Liver (tissue), 9 donors: ENCODE results near the gene LRGUK. TPM values are rescaled to one million over a fixed set of nuclear protein-coding genes. Genes with fewer than 3 reads are reported as not detected.

Source experiments
- DNase-seq: peaks from one replicate; pipeline ENCODE4 v3.0.0-alpha.2; 2017; ENCODE audit warnings: low spot score
- H3K27ac ChIP-seq, 2 donors: one replicate each; pipeline ENCODE4 v1.7.0; 2013; ENCODE audit warnings: inconsistent platforms in 2 of 2, low read length in 2 of 2, control low read depth in 1 of 2, low read depth in 1 of 2, mild to moderate bottlenecking in 1 of 2
- H3K27me3 ChIP-seq, 4 donors: one replicate each; pipeline versions ENCODE4 v1.6.1 to v1.7.0; 2013; ENCODE audit warnings: low read length in 3 of 4, inconsistent platforms in 1 of 4, mild to moderate bottlenecking in 1 of 4, moderate library complexity in 1 of 4; ENCODE audit not compliant: control insufficient read depth in 4 of 4, insufficient read depth in 4 of 4
- H3K36me3 ChIP-seq, 4 donors: one replicate each; pipeline versions ENCODE4 v1.6.1 to v1.7.0; 2013; ENCODE audit warnings: low read length in 3 of 4, mild to moderate bottlenecking in 3 of 4, low read depth in 1 of 4, moderate library complexity in 1 of 4; ENCODE audit not compliant: control insufficient read depth in 4 of 4, insufficient read depth in 3 of 4
- H3K4me1 ChIP-seq, 4 donors: one replicate each; pipeline versions ENCODE4 v1.6.1 to v1.7.0; 2013; ENCODE audit warnings: low read length in 3 of 4, mild to moderate bottlenecking in 3 of 4, moderate library complexity in 1 of 4; ENCODE audit not compliant: control insufficient read depth in 4 of 4, insufficient read depth in 4 of 4
- H3K4me3 ChIP-seq, 3 donors: one replicate each; pipeline versions ENCODE4 v1.6.1 to v1.7.0; 2013; ENCODE audit warnings: low read length in 3 of 3, control low read depth in 1 of 3, low read depth in 1 of 3, mild to moderate bottlenecking in 1 of 3
- H3K9ac ChIP-seq, 2 donors: one replicate each; pipeline ENCODE4 v1.7.0; 2013; ENCODE audit warnings: low read length in 2 of 2, mild to moderate bottlenecking in 2 of 2, moderate library complexity in 2 of 2, control low read depth in 1 of 2, low read depth in 1 of 2
- H3K9me3 ChIP-seq, 4 donors: one replicate each; pipeline versions ENCODE4 v1.6.1 to v1.7.0; 2013; ENCODE audit warnings: low read length in 3 of 4; ENCODE audit not compliant: control insufficient read depth in 4 of 4
- ATF3 ChIP-seq: IDR thresholded peaks from 2 replicates; pipeline ENCODE4 v1.6.1; 2016; ENCODE audit warnings: antibody characterized with exemption
- FOXA1 ChIP-seq: IDR thresholded peaks from 2 replicates; pipeline ENCODE4 v1.6.1; 2016; ENCODE audit warnings: antibody characterized with exemption
- FOXA2 ChIP-seq: IDR thresholded peaks from 2 replicates; pipeline ENCODE4 v1.6.1; 2016; ENCODE audit warnings: antibody characterized with exemption
- GABPA ChIP-seq, 2 donors: IDR thresholded peaks in 1 of 2; conservative IDR thresholded peaks in 1 of 2; 2 replicates each; pipeline ENCODE4 v1.6.1; 2016; ENCODE audit warnings: antibody characterized with exemption in 2 of 2, mild to moderate bottlenecking in 1 of 2, moderate library complexity in 1 of 2
- HNF4A ChIP-seq, 2 donors: conservative IDR thresholded peaks; 2 replicates each; pipeline ENCODE4 v1.6.1; 2016; ENCODE audit warnings: antibody characterized with exemption in 2 of 2, mild to moderate bottlenecking in 2 of 2
- HNF4G ChIP-seq: IDR thresholded peaks from 2 replicates; pipeline ENCODE4 v1.6.1; 2016; ENCODE audit warnings: antibody characterized with exemption
- JUND ChIP-seq, 2 donors: IDR thresholded peaks; 2 replicates each; pipeline ENCODE4 v1.6.1; 2016; ENCODE audit warnings: antibody characterized with exemption in 2 of 2
- NR2F2 ChIP-seq: IDR thresholded peaks from 2 replicates; pipeline ENCODE4 v1.6.1; 2016; ENCODE audit warnings: antibody characterized with exemption
- REST ChIP-seq: IDR thresholded peaks from 2 replicates; pipeline ENCODE4 v1.6.1; 2016; ENCODE audit warnings: antibody characterized with exemption, mild to moderate bottlenecking
- RXRA ChIP-seq, 2 donors: IDR thresholded peaks; 2 replicates each; pipeline ENCODE4 v1.6.1; 2017 to 2018; ENCODE audit warnings: antibody characterized with exemption in 2 of 2, mild to moderate bottlenecking in 1 of 2
- SP1 ChIP-seq: IDR thresholded peaks from 2 replicates; pipeline ENCODE4 v1.6.1; 2018; ENCODE audit warnings: antibody characterized with exemption, mild to moderate bottlenecking
- TAF1 ChIP-seq: conservative IDR thresholded peaks from 2 replicates; pipeline ENCODE4 v1.6.1; 2016; ENCODE audit warnings: antibody characterized with exemption, mild to moderate bottlenecking
- YY1 ChIP-seq: IDR thresholded peaks from 2 replicates; pipeline ENCODE4 v1.6.1; 2016; ENCODE audit warnings: antibody characterized with exemption, mild to moderate bottlenecking
- WGBS: extraction: QIAGEN DNeasy Blood & Tissue Kit; methylation state at CpG from one replicate; pipeline ENCODE4 v1.1.7; 2013; 5-methylcytosine and 5-hydroxymethylcytosine counted together
- polyA plus RNA-seq, 2 donors: library from polyadenylated mRNA; stranded (reverse) in 1 of 2; unstranded in 1 of 2; fragments of 200-250 nt in 1 of 2; fragments of >200 nt in 1 of 2; fragmentation: Nextera tagmentation in 1 of 2; extraction: Ambion mirVana in 1 of 2; gene quantifications; one replicate each; pipeline versions ENCODE4 v1.2.1 to v1.2.3, GENCODE V29; 2013 to 2015
- total RNA-seq, 2 donors: library from RNA; depleted of rRNA; stranded (reverse); fragments of >200 nt; gene quantifications; one replicate each; pipeline ENCODE4 v1.2.3, GENCODE V29; 2014
- TF ChIP-seq, protein P1 (sequence below): fragments of 150-350 bp; IDR thresholded peaks from 2 replicates; pipeline ENCODE4 v1.5.1; 2017; ENCODE audit warnings: improper control_type of control experiment, low read depth, low read length; ENCODE audit not compliant: missing input control
- TF ChIP-seq, protein P2 (sequence below): IDR thresholded peaks from 2 replicates; pipeline ENCODE4 v1.6.1; 2016; ENCODE audit warnings: antibody characterized with exemption
- TF ChIP-seq, protein P3 (sequence below): IDR thresholded peaks from 2 replicates; pipeline ENCODE4 v1.6.1; 2016; ENCODE audit warnings: antibody characterized with exemption
- donor health status: healthy.
- donor health status: healthy.
- donor health status: healthy.
- donor health status: healthy.
- donor health status: healthy.

LRGUK gene
- total and polyA plus RNA-seq, 4 donors: 0.03 to 0.50 (median 0.12) TPM

- TF ChIP-seq REST: no peak
- TF ChIP-seq, protein P1, sequence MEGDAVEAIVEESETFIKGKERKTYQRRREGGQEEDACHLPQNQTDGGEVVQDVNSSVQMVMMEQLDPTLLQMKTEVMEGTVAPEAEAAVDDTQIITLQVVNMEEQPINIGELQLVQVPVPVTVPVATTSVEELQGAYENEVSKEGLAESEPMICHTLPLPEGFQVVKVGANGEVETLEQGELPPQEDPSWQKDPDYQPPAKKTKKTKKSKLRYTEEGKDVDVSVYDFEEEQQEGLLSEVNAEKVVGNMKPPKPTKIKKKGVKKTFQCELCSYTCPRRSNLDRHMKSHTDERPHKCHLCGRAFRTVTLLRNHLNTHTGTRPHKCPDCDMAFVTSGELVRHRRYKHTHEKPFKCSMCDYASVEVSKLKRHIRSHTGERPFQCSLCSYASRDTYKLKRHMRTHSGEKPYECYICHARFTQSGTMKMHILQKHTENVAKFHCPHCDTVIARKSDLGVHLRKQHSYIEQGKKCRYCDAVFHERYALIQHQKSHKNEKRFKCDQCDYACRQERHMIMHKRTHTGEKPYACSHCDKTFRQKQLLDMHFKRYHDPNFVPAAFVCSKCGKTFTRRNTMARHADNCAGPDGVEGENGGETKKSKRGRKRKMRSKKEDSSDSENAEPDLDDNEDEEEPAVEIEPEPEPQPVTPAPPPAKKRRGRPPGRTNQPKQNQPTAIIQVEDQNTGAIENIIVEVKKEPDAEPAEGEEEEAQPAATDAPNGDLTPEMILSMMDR: no peak
- no peak for TF ChIP-seq YY1
- TF ChIP-seq FOXA1: no peak
- no peak for TF ChIP-seq FOXA2
- TF ChIP-seq, protein P2, sequence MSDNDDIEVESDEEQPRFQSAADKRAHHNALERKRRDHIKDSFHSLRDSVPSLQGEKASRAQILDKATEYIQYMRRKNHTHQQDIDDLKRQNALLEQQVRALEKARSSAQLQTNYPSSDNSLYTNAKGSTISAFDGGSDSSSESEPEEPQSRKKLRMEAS: no peak
- no peak for TF ChIP-seq GABPA (IDR thresholded peaks at IDR 0.05 in 1 of 2, conservative IDR thresholded peaks at IDR 0.05 in 1 of 2)
- TF ChIP-seq TAF1: no peak
- TF ChIP-seq JUND (IDR thresholded peaks at IDR 0.05): no peak
- no peak for TF ChIP-seq ATF3
- TF ChIP-seq, protein P3, sequence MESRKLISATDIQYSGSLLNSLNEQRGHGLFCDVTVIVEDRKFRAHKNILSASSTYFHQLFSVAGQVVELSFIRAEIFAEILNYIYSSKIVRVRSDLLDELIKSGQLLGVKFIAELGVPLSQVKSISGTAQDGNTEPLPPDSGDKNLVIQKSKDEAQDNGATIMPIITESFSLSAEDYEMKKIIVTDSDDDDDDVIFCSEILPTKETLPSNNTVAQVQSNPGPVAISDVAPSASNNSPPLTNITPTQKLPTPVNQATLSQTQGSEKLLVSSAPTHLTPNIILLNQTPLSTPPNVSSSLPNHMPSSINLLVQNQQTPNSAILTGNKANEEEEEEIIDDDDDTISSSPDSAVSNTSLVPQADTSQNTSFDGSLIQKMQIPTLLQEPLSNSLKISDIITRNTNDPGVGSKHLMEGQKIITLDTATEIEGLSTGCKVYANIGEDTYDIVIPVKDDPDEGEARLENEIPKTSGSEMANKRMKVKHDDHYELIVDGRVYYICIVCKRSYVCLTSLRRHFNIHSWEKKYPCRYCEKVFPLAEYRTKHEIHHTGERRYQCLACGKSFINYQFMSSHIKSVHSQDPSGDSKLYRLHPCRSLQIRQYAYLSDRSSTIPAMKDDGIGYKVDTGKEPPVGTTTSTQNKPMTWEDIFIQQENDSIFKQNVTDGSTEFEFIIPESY: no peak
- Histone ChIP-seq H3K27ac (no peak overlapping the region), H3K9ac (no peak overlapping the region), H3K36me3 (no peaks in the 10 kb centered on the region), H3K4me3 (no peak overlapping the region), H3K4me1 (peaks cover 3 to 15% (median 8%) of the 10 kb centered on the region in 4 donors), H3K9me3 (no peaks in the 10 kb centered on the region), H3K27me3 (no peaks in the 10 kb centered on the region)
- WGBS: 47% methylated on average over 3 of the region's 3 CpGs
- DNase-seq: no peak
Observed at GRCh38 chr7:134279336-134279735, 152.2 kb downstream of the LRGUK start.

- H3K9me3 ChIP-seq: no peaks in the 10 kb centered on the region
- H3K27ac ChIP-seq: no peak overlapping the region
- peaks cover 3 to 15% (median 8%) of the 10 kb centered on the region in 4 donors for H3K4me1 ChIP-seq
- TF ChIP-seq FOXA2 (no peak), HNF4A (conservative IDR thresholded peaks at IDR 0.05) (no peak), HNF4G (no peak), GABPA (IDR thresholded peaks at IDR 0.05 in 1 of 2, conservative IDR thresholded peaks at IDR 0.05 in 1 of 2) (no peak), NR2F2 (no peak), ATF3 (no peak), JUND (IDR thresholded peaks at IDR 0.05) (no peak), SP1 (no peak), RXRA (IDR thresholded peaks at IDR 0.05) (no peak)
- TF ChIP-seq, protein P2: no peak
- TF ChIP-seq, protein P3: no peak
- DNase-seq: no peak
- no peaks in the 10 kb centered on the region for H3K27me3 ChIP-seq
- H3K36me3 ChIP-seq: no peaks in the 10 kb centered on the region
- no peak overlapping the region for H3K9ac ChIP-seq
- H3K4me3 ChIP-seq: no peak overlapping the region
Observed at GRCh38 chr7:134279898-134280297, 152.8 kb downstream of the LRGUK start.
